K562 (cell line): Measurements from ENCODE around the gene FATE1. TPM values are rescaled to one million over a fixed set of nuclear protein-coding genes. Genes with fewer than 3 reads are reported as not detected.

Experiments
- ELF1 ChIP-seq: fragments of 200-800 bp; sonication (Bioruptor generic); IDR thresholded peaks from 2 replicates; pipeline ENCODE4 v1.6.1; 2016; ENCODE audit warnings: missing genetic modification characterization, missing compliant biosample characterization
- GTF2A2 ChIP-seq: IDR thresholded peaks from 2 replicates; pipeline ENCODE4 v1.6.1; 2016; ENCODE audit warnings: mild to moderate bottlenecking, missing genetic modification characterization, missing compliant biosample characterization
- HMG20A ChIP-seq: fragments of 450-650 bp; formaldehyde crosslinking; conservative IDR thresholded peaks from 2 replicates; pipeline ENCODE4 v1.4.0; 2020; ENCODE audit warnings: mild to moderate bottlenecking, mixed read lengths
- HNRNPH1 ChIP-seq: fragments of 200-400 bp; formaldehyde crosslinking; optimal IDR thresholded peaks from 2 replicates; pipeline ENCODE3; 2017; ENCODE audit warnings: low read depth, mild to moderate bottlenecking, low read length, moderate library complexity
- MAFG ChIP-seq: fragments of 450-650 bp; conservative IDR thresholded peaks from 2 replicates; pipeline ENCODE4 v1.6.1; 2016; ENCODE audit warnings: missing genetic modification characterization, missing compliant biosample characterization
- MTA2 ChIP-seq: fragments of 450-650 bp; IDR thresholded peaks from 2 replicates; pipeline ENCODE4 v1.6.1; 2016; ENCODE audit warnings: low read depth
- MYNN ChIP-seq, 2 experiments: sonication (generic); formaldehyde crosslinking in 1 of 2; IDR thresholded peaks; 2 replicates each; pipeline versions ENCODE4 v1.5.0 to v1.6.1; 2016 to 2020; ENCODE audit warnings: antibody characterized with exemption in 1 of 2, missing genetic modification reagents in 1 of 2
- NRF1 ChIP-seq, 2 experiments: fragments of 450-650 bp; IDR thresholded peaks in 1 of 2; conservative IDR thresholded peaks in 1 of 2; 2 replicates each; pipeline ENCODE4 v1.6.1; 2014; ENCODE audit warnings: mild to moderate bottlenecking in 2 of 2
- RBM17 ChIP-seq: fragments of 200-400 bp; formaldehyde crosslinking; IDR thresholded peaks from 2 replicates; pipeline ENCODE4 v1.6.1; 2017; ENCODE audit warnings: low read depth, mild to moderate bottlenecking, low read length, borderline replicate concordance
- RBM39 ChIP-seq: fragments of 200-400 bp; formaldehyde crosslinking; optimal IDR thresholded peaks from 2 replicates; pipeline ENCODE3; 2018; ENCODE audit warnings: low read depth, low read length
- ZNF76 ChIP-seq: fragments of 250-450 bp; sonication (Bioruptor Pico); IDR thresholded peaks from 2 replicates; pipeline ENCODE4 v1.4.0; 2020; ENCODE audit warnings: mild to moderate bottlenecking, moderate library complexity, borderline replicate concordance
- polyA plus RNA-seq, 8 experiments: library from polyadenylated mRNA; depleted of rRNA in 4 of 8; stranded (reverse) in 5 of 8; unstranded in 3 of 8; fragments of >200 nt; fragmentation: Nextera tagmentation in 2 of 8; fragmentation: Illumina TruSeq in 1 of 8; extraction: Ambion mirVana in 2 of 8; extraction: Trizol in 1 of 8; gene quantifications; 2 replicates each; pipeline versions ENCODE4 v1.2.1 to v1.2.3, GENCODE V29; 2011 to 2014; ENCODE audit warnings: inconsistent platforms in 1 of 8, missing spikeins in 1 of 8
- total RNA-seq, 7 experiments: library from RNA; depleted of rRNA in 6 of 7; stranded (reverse); fragments of >200 nt in 6 of 7; fragmentation: Illumina TruSeq in 2 of 7; extraction: Trizol in 2 of 7; gene quantifications; 2 replicates each; pipeline versions ENCODE4 v1.2.1 to v1.2.3, GENCODE V29; 2011 to 2021; ENCODE audit warnings: low replicate concordance in 1 of 7
- TF ChIP-seq, protein P1 (sequence below): sonication (generic); formaldehyde crosslinking; IDR thresholded peaks from 2 replicates; pipeline ENCODE4 v1.8.0; 2022; ENCODE audit warnings: missing genetic modification reagents, mild to moderate bottlenecking, moderate library complexity, borderline replicate concordance
- TF ChIP-seq, protein P2 (sequence below): fragments of 250-450 bp; sonication (Bioruptor Pico); IDR thresholded peaks from 2 replicates; pipeline ENCODE4 v1.8.0; 2022; ENCODE audit warnings: inconsistent platforms
- TF ChIP-seq, protein P3 (sequence below): fragments of 250-450 bp; sonication (Bioruptor Pico); IDR thresholded peaks from 2 replicates; pipeline ENCODE4 v1.5.0; 2021; ENCODE audit warnings: mild to moderate bottlenecking, moderate library complexity

FATE1 gene
- total and polyA plus RNA-seq, 9 of the 15 experiments (the other 6 are each of a cell fraction or from before 2014, with no cell fraction given), result not detected

- TF ChIP-seq, protein P1, sequence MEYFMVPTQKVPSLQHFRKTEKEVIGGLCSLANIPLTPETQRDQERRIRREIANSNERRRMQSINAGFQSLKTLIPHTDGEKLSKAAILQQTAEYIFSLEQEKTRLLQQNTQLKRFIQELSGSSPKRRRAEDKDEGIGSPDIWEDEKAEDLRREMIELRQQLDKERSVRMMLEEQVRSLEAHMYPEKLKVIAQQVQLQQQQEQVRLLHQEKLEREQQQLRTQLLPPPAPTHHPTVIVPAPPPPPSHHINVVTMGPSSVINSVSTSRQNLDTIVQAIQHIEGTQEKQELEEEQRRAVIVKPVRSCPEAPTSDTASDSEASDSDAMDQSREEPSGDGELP (CRISPR knock-in tag), result no peak
- TF ChIP-seq NRF1 (conservative IDR thresholded peaks at IDR 0.05 in 1 of 2, IDR thresholded peaks at IDR 0.05 in 1 of 2) (no peak), GTF2A2 (no peak), ZNF76 (CRISPR knock-in tag) (no peak), MTA2 (no peak), ELF1 (tag) (no peak), MAFG (tag) (no peak), MYNN (IDR thresholded peaks at IDR 0.05) (no peak), MYNN (CRISPR knock-in tag; IDR thresholded peaks at IDR 0.05) (no peak), HMG20A (CRISPR knock-in tag) (no peak), RBM39 (no peak), RBM17 (no peak), HNRNPH1 (no peak)
- TF ChIP-seq, protein P2, sequence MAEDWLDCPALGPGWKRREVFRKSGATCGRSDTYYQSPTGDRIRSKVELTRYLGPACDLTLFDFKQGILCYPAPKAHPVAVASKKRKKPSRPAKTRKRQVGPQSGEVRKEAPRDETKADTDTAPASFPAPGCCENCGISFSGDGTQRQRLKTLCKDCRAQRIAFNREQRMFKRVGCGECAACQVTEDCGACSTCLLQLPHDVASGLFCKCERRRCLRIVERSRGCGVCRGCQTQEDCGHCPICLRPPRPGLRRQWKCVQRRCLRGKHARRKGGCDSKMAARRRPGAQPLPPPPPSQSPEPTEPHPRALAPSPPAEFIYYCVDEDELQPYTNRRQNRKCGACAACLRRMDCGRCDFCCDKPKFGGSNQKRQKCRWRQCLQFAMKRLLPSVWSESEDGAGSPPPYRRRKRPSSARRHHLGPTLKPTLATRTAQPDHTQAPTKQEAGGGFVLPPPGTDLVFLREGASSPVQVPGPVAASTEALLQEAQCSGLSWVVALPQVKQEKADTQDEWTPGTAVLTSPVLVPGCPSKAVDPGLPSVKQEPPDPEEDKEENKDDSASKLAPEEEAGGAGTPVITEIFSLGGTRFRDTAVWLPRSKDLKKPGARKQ (CRISPR knock-in tag), result no peak
- TF ChIP-seq, protein P3, sequence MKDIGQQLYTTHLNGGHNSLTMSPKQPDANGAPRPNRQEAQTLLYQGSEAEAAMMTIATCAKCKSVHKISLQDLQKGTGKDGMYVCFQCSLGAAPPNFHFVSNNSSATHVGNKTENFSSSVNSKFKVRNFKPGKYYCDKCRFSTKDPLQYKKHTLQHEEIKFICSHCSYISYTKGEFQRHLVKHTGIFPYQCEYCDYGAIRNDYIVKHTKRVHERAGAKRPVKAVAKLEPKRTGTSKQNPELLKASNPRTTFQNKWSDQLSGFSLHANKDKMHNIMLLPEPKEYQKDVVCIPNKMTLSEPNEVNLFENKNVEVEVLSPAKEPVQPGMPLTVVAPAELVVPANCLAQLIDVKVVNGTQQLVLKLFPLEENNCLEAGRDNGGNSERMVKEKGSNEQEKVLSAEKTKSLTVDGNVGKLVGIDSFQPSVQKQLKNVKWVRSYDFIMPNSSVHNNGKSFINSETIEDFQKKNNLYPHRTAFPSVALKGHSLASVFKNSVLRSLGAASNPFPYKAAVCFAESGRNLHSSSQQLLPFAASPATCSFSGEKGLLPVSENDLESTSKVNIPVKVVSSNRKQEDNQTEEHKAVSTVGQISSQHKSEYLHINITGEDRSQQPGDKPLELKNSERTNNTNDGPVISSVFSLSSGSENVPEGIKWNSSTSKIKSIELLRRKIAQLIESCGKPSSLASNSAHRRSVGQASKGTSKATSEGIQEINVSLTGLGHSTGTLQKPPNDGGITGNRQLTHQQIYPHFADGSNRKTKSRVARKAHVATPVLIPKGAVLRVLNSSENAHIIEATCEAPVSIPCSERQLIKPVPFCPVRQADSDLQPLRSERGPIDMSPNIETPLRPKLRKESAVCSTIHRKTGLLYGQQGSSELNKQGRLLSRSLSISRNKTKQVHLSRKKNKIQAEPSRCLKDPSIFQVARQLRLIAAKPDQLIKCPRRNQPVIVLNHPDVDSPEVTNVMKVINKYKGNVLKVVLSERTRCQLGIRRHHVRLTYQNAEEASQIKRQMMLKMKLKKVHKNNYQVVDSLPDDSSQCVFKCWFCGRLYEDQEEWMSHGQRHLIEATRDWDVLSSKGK (CRISPR knock-in tag), result no peak
Observed at GRCh38 chrX:151724563-151725337, 8.9 kb downstream of the FATE1 start (continued).
